Neural cell (in vitro differentiated cells): Measurements from ENCODE around the gene CTRB1. TPM values are rescaled to one million over a fixed set of nuclear protein-coding genes. Genes with fewer than 3 reads are reported as not detected.

Experiments used
- H2AFZ ChIP-seq: fragments of 200-600, 300-800 bp; sonication (generic), shearing (Covaris generic); 2 replicates; pipeline ENCODE4 v1.6.0; 2014; ENCODE audit warnings: low read depth, mild to moderate bottlenecking, antibody characterized with exemption, low read length, moderate library complexity
- H3F3A ChIP-seq: fragments of 200-600 bp; shearing (Covaris generic); 2 replicates; pipeline ENCODE4 v1.6.1; 2016; ENCODE audit warnings: mild to moderate bottlenecking, moderate library complexity, mixed read lengths, antibody characterized with exemption, low read length; ENCODE audit not compliant: insufficient read depth, poor library complexity, severe bottlenecking
- H3K27ac ChIP-seq: fragments of 200-600, 300-800 bp; sonication (generic), shearing (Covaris generic); 2 replicates; pipeline ENCODE4 v1.5.1; 2014; ENCODE audit warnings: mild to moderate bottlenecking, low read length, moderate library complexity
- H3K27me3 ChIP-seq: fragments of 300-800, 200-600 bp; sonication (generic), shearing (Covaris generic); 2 replicates; pipeline ENCODE4 v1.6.0; 2014; ENCODE audit warnings: mild to moderate bottlenecking, low read depth, low read length, moderate library complexity; ENCODE audit not compliant: insufficient read depth
- H3K36me3 ChIP-seq: fragments of 300-800, 200-600 bp; sonication (generic), shearing (Covaris generic); 2 replicates; pipeline ENCODE4 v1.5.1; 2014; ENCODE audit warnings: mild to moderate bottlenecking, antibody characterized with exemption, low read length, moderate library complexity; ENCODE audit not compliant: insufficient read depth
- H3K4me2 ChIP-seq: fragments of 300-800, 200-600 bp; sonication (generic), shearing (Covaris generic); 2 replicates; pipeline ENCODE4 v1.6.0; 2014; ENCODE audit warnings: mild to moderate bottlenecking, low read length
- H3K4me3 ChIP-seq: fragments of 300-800, 200-600 bp; sonication (generic), shearing (Covaris generic); 2 replicates; pipeline ENCODE4 v1.5.1; 2014; ENCODE audit warnings: mild to moderate bottlenecking, low read length, moderate library complexity
- H3K79me2 ChIP-seq: fragments of 200-600 bp; shearing (Covaris generic); replicated peaks from 2 replicates; pipeline ENCODE4 v1.6.0; 2014; ENCODE audit warnings: mild to moderate bottlenecking, low read length, moderate library complexity; ENCODE audit not compliant: insufficient read depth
- H3K9ac ChIP-seq: fragments of 300-800, 200-600 bp; sonication (generic), shearing (Covaris generic); 2 replicates; pipeline ENCODE4 v1.6.1; 2016; ENCODE audit warnings: mild to moderate bottlenecking, low read length, mixed read lengths
- H3K9me2 ChIP-seq: fragments of 200-600 bp; shearing (Covaris generic); 2 replicates; pipeline ENCODE4 v1.6.1; 2016; ENCODE audit warnings: mild to moderate bottlenecking, low read length, mixed read lengths; ENCODE audit not compliant: insufficient read depth
- H3K9me3 ChIP-seq: fragments of 200-600, 300-800 bp; sonication (generic), shearing (Covaris generic); 2 replicates; pipeline ENCODE4 v1.6.1; 2016; ENCODE audit warnings: mild to moderate bottlenecking, mixed run types, low read length, moderate library complexity, mixed read lengths
- H4K20me1 ChIP-seq: fragments of 200-600 bp; shearing (Covaris generic); 2 replicates; pipeline ENCODE4 v1.6.1; 2016; ENCODE audit warnings: mild to moderate bottlenecking, mixed run types; ENCODE audit not compliant: insufficient read depth
- EP300 ChIP-seq: fragments of 450-650 bp; conservative IDR thresholded peaks from 2 replicates; pipeline ENCODE4 v1.6.1; 2014; ENCODE audit warnings: antibody characterized with exemption, mild to moderate bottlenecking, moderate library complexity; ENCODE audit not compliant: poor library complexity, severe bottlenecking
- EZH2 ChIP-seq: fragments of 200-600, 300-800 bp; shearing (Covaris generic), sonication (generic); IDR thresholded peaks from 2 replicates; pipeline ENCODE4 v1.6.1; 2014; ENCODE audit warnings: antibody characterized with exemption, low read length, borderline replicate concordance, mild to moderate bottlenecking; ENCODE audit not compliant: insufficient read depth, poor library complexity, severe bottlenecking
- MXI1 ChIP-seq: fragments of 450-650 bp; conservative IDR thresholded peaks from 2 replicates; pipeline ENCODE4 v1.6.1; 2014; ENCODE audit warnings: antibody characterized with exemption, mild to moderate bottlenecking; ENCODE audit not compliant: poor library complexity, severe bottlenecking
- POLR2AphosphoS5 ChIP-seq: IDR thresholded peaks from 2 replicates; pipeline ENCODE4 v1.6.1; 2012
- RAD21 ChIP-seq: fragments of 450-650 bp; conservative IDR thresholded peaks from 2 replicates; pipeline ENCODE4 v1.6.1; 2014; ENCODE audit warnings: antibody characterized with exemption, mild to moderate bottlenecking, moderate library complexity
- SMC3 ChIP-seq: fragments of 450-650 bp; conservative IDR thresholded peaks from 2 replicates; pipeline ENCODE4 v1.6.1; 2014; ENCODE audit warnings: antibody characterized with exemption, mild to moderate bottlenecking, moderate library complexity; ENCODE audit not compliant: poor library complexity
- TAF1 ChIP-seq: IDR thresholded peaks from 2 replicates; pipeline ENCODE4 v1.6.1; 2012; ENCODE audit warnings: low read depth
- polyA plus RNA-seq: library from polyadenylated mRNA; depleted of rRNA; stranded (reverse); fragments of >200 nt; gene quantifications from 2 replicates; pipeline ENCODE4 v1.2.3, GENCODE V29; 2014
- TF ChIP-seq, protein P1 (sequence below): IDR thresholded peaks from 2 replicates; pipeline ENCODE4 v1.6.1; 2012; ENCODE audit warnings: borderline replicate concordance
- TF ChIP-seq, protein P2 (sequence below): fragments of 450-650 bp; IDR thresholded peaks from 2 replicates; pipeline ENCODE4 v1.5.1; 2014; ENCODE audit warnings: antibody characterized with exemption, mild to moderate bottlenecking, moderate library complexity; ENCODE audit not compliant: poor library complexity, severe bottlenecking

CTRB1 gene
- polyA plus RNA-seq, 1 donor from 2014 or later, result not detected

DNA sequence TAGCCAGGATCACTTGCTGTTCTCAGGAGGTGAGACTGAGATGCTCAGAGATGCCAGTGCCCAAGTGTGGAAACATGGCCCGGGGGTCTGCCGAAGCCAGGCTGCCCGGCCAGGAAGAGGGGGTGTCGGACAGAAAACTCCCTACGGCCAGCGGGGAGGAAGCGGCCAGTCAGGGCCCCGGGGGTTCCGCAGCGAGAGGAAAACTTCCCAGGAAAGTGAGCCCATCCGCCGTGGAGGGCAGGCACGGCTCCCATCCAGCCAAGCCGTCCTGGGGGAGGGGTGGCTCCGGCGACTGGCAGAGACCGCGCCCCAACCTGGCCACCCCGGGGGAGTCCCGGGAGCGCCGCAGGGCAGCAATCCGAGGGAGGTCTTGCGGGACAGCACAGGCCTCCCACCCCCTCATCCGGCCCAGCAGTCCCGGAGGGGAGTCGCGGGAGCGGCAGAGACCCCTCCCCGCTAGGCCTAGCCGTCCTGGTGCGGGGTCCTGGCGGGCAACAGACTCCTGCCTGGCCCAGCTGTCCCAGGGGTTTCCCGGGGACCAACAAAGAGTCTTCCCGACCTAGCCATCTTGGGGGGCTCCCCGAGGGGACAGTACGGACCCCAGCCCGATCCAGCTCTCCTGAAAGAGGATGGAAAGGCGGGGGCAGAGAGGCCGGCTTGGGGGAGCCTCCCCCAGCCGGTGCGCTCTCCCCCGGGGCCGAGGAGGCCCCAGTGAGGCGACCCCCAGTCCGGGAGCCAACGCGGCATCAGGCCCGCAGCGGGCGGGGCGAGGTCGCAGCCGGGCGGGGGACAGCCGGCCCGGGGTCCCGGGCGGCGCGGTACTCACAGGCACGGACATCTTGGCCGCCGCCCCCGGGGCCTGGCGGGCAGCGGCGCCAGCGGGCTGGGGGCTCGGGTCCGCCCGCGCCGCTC is 46.5 kb downstream of the CTRB1 start:
- peak overlapping the region; percentile 78 for H3K4me2 ChIP-seq
- no peaks in the 10 kb centered on the region for H3K9me3 ChIP-seq
- peak overlapping the region; percentile 42 for H3K27ac ChIP-seq
- H3K9me2 ChIP-seq, result no peaks in the 10 kb centered on the region
- peaks cover 54% of the 10 kb centered on the region for H3K79me2 ChIP-seq
- peak overlapping the region; percentile 73 for H2AFZ ChIP-seq
- H3K4me3 ChIP-seq, result peak overlapping the region; percentile 95
- no peaks in the 10 kb centered on the region for H4K20me1 ChIP-seq
- H3F3A ChIP-seq, result no peaks in the 10 kb centered on the region
- peak overlapping the region; percentile 94 for H3K9ac ChIP-seq
- no peaks in the 10 kb centered on the region for H3K36me3 ChIP-seq
- H3K27me3 ChIP-seq, result no peaks in the 10 kb centered on the region
- TF ChIP-seq RAD21 (no peak), MXI1 (no peak), EZH2 (no peak), EP300 (no peak), TAF1 (no peak), POLR2AphosphoS5 (no peak), SMC3 (no peak)
- TF ChIP-seq, protein P1, sequence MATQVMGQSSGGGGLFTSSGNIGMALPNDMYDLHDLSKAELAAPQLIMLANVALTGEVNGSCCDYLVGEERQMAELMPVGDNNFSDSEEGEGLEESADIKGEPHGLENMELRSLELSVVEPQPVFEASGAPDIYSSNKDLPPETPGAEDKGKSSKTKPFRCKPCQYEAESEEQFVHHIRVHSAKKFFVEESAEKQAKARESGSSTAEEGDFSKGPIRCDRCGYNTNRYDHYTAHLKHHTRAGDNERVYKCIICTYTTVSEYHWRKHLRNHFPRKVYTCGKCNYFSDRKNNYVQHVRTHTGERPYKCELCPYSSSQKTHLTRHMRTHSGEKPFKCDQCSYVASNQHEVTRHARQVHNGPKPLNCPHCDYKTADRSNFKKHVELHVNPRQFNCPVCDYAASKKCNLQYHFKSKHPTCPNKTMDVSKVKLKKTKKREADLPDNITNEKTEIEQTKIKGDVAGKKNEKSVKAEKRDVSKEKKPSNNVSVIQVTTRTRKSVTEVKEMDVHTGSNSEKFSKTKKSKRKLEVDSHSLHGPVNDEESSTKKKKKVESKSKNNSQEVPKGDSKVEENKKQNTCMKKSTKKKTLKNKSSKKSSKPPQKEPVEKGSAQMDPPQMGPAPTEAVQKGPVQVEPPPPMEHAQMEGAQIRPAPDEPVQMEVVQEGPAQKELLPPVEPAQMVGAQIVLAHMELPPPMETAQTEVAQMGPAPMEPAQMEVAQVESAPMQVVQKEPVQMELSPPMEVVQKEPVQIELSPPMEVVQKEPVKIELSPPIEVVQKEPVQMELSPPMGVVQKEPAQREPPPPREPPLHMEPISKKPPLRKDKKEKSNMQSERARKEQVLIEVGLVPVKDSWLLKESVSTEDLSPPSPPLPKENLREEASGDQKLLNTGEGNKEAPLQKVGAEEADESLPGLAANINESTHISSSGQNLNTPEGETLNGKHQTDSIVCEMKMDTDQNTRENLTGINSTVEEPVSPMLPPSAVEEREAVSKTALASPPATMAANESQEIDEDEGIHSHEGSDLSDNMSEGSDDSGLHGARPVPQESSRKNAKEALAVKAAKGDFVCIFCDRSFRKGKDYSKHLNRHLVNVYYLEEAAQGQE, result no peak
- TF ChIP-seq, protein P2, sequence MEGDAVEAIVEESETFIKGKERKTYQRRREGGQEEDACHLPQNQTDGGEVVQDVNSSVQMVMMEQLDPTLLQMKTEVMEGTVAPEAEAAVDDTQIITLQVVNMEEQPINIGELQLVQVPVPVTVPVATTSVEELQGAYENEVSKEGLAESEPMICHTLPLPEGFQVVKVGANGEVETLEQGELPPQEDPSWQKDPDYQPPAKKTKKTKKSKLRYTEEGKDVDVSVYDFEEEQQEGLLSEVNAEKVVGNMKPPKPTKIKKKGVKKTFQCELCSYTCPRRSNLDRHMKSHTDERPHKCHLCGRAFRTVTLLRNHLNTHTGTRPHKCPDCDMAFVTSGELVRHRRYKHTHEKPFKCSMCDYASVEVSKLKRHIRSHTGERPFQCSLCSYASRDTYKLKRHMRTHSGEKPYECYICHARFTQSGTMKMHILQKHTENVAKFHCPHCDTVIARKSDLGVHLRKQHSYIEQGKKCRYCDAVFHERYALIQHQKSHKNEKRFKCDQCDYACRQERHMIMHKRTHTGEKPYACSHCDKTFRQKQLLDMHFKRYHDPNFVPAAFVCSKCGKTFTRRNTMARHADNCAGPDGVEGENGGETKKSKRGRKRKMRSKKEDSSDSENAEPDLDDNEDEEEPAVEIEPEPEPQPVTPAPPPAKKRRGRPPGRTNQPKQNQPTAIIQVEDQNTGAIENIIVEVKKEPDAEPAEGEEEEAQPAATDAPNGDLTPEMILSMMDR, result no peak

DNA sequence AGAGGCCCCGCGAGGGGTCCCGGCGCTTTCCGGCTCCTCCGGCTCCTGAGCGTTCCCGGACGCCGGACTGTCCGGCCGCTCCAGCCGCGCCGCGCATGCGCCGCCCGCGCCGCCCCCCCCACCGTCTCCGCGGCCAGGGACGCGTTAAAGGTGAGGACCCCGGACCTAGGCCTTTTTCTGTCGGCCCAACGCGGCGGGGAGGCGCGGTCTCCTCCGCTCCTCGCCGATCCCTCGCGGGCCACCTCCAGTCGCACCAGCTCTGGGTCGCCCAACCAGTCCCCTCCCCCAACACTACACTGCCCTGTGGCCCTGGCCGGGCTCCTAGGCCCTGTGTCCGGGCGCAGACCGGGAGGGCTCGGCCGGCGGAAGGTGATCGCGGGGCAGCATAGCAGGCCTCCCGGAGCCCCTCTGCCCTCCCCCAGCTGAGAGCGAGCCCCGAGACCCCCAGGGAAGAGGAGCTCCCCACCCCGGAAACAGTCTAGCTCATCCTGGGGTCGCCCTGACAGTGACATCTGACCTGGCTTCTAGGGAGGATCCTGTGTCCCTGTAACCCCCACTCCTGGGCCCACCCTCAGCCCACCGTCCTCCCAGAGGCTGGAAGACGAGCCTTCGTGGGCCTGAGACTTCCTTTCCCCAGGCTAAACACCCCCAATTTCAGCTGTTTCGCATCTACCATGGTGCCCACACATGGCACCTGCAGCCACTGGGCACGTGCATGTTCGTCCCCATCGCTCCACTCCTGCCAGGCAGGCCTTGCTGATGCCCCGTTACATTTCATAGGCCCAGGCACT is 47.3 kb downstream of the CTRB1 start:
- Histone ChIP-seq H3K79me2 (peaks cover 48% of the 10 kb centered on the region), H3F3A (no peaks in the 10 kb centered on the region), H3K36me3 (no peaks in the 10 kb centered on the region), H3K9me3 (no peaks in the 10 kb centered on the region), H3K27me3 (no peaks in the 10 kb centered on the region), H4K20me1 (no peaks in the 10 kb centered on the region), H2AFZ (peak overlapping the region; percentile 90), H3K9ac (peak overlapping the region; percentile 94), H3K4me2 (peak overlapping the region; percentile 51), H3K9me2 (no peaks in the 10 kb centered on the region), H3K27ac (peak overlapping the region; percentile 60), H3K4me3 (peak overlapping the region; percentile 95)
- peak; percentile 36 for TF ChIP-seq SMC3
- peak; percentile 38 for TF ChIP-seq MXI1
- peak; percentile 70 for TF ChIP-seq POLR2AphosphoS5
- TF ChIP-seq, protein P2, result no peak
